Activated CD4-positive, alpha-beta T cell treated with anti-CD3 and anti-CD28 coated beads, Interleukin-2, Interleukin-4, amounts not matched to agents 100 ng/mL and 50 ng/mL, durations not matched to agents 16 hours and 8 hours (primary cell): Measurements from ENCODE around the gene PODN.

Experiments
- DNase-seq: peaks from one replicate; pipeline ENCODE4 v3.0.0-alpha.2; 2020; ENCODE audit warnings: low spot score

PODN gene, protein sequence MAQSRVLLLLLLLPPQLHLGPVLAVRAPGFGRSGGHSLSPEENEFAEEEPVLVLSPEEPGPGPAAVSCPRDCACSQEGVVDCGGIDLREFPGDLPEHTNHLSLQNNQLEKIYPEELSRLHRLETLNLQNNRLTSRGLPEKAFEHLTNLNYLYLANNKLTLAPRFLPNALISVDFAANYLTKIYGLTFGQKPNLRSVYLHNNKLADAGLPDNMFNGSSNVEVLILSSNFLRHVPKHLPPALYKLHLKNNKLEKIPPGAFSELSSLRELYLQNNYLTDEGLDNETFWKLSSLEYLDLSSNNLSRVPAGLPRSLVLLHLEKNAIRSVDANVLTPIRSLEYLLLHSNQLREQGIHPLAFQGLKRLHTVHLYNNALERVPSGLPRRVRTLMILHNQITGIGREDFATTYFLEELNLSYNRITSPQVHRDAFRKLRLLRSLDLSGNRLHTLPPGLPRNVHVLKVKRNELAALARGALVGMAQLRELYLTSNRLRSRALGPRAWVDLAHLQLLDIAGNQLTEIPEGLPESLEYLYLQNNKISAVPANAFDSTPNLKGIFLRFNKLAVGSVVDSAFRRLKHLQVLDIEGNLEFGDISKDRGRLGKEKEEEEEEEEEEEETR

DNA sequence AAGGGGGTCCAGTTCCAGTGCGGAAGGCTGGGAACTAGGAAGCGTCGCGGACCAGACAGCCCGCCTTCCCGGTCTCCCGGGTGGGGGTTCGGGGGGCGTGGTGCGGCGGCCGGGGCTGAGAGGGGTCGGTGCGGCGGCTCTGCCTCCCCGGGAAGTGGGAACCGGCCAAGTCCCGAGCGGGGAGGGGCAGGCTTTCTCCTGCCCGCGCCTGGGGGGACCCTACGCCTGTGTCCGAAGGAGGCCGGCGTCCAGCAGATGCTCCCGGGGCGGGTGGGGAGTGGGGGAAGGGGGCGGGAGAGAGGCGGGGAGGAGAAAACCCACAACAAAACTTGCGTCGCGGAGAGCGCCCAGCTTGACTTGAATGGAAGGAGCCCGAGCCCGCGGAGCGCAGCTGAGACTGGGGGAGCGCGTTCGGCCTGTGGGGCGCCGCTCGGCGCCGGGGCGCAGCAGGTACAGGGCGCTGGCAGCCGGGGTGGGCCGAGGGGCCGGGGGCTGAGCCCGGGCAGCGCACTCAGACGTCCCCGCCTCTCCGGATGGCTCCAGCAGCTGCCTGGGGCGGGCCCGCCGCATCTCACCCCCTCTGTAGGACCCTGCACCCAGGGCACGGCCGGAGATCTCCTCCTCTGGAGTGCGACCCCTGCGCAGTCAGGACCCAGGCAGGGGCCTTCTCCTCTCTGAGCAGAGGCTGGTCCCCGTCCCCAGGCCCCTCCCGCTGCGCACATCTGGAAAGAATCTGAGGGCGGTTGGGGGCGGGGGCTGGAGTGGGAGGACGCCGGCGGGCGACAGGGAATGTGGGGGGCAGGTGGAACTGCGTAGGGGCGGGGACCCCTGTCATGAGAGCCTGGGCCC is at the start of gene PODN:
Gene PODN (plus strand): TSS at position 355 of the 849 bp plus-strand sequence. CDS start 7,643 bp downstream, outside the sequence.
- no peak for DNase-seq

- DNase-seq, result peak; percentile 89
Measured at GRCh38 chr1:53014791-53015507, 47.1 kb upstream of the PODN start.

DNA sequence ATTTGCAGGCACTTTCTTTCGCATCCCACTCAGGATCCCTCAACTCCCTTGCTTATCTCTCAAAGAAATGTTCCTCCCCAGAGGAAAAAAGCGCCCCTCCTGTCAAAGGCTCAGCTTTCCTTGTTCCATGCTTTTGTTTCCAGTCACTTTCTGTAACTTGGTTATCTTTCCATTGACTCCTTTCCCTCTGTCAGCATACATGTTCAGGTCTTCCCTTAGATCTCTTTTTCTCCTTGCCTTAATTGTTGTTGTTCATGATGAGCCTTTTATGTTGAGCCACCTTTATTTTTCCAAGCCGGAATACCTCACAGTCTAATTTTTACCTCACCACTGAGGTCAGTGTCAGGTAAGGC is 46.5 kb upstream of the PODN start:
- DNase-seq, result no peak

DNA sequence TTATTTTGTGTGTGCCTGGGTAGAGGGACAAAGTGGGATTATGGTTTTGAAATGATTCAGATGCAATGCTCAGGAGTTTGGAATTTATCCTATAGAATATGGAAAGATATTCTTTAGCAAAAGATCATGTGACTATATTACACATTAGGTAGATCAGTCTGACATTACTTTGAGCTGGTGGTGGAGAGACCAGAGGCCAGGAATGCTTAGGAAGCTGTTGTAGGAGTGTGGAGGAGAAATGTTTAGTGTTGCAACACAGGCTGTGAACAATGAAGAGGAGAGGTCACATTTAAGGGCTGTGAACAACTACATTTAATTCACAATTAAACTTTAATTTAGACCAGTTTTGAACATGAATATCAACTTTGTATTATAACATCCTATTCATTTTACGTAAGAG is 45.3 kb upstream of the PODN start:
- no peak for DNase-seq

- no peak for DNase-seq
Measured at GRCh38 chr1:53020588-53020987, 41.4 kb upstream of the PODN start.

GRCh38 chr1:53022179-53022578 is 39.8 kb upstream of the PODN start:
- no peak for DNase-seq

DNA sequence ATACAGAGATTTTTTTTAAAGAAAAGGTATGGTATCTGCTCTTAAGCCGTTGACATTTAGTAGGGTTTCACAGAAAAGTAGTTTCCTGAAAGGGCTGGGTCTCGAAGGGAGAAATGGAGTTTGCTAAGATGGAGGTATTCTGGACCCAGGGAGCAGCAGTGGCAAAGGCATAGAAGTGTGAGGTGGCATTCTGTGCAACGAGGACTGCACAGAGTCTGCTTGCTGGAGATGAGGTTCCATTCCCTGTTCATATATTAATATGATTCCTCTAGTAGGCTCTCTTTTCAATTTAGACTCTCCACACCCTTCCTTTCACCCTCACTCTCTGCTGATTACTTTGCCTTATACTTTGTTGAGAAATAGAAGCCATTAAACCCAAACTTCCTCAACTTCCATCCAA is 38.5 kb upstream of the PODN start:
- DNase-seq, result no peak

DNA sequence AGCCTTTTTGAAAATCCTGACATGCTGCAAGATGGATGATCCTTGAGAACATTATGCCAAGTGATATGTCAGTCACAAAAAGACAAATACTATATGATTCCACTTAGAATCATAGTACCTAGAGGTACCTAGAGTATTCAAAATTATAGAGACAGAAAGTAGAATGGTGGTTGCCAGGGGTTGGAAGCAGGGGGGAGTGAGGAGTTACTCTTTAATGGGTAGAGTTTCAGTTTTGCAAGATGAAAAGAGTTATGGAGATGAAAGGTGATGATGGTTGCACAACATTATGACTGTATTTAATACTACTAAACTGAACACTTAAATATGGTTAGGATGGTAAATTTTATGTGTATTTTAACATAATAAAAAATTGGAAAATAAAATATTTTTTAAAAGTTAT is 37.9 kb upstream of the PODN start:
- DNase-seq, result no peak

DNA sequence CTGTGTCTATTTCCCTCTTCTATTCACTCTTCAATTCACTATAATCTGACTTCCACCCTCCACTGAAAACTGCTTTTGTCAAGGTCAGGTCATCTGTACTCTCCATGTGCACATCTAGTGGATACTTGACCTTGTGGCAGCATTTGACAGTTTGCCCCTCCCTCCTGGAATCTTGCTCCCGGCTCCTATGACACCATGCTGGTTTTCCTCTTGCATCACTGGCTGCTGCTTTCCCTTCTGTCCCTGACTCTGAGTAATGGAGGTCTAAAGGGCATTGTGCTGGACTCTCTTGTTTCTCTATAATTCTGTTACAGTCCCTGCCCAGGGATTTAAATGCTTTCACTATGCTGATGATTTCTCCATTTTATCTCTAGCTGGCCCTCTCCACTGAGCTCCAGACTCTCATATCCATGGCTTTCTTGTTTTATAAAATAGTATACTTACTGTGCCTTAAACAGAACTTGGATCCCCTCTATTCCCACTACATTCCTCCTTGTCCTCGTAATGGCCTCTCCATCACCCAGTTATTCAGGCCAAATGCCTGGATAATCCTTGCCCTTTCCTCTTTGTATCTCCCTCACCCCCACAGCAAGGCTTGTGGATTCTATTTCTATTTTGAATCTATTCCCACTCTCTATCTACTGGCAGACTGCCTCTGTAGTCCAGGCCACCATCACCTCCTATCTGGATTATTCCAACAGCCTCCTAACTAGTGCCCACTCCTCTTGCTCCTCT is 36.8 kb upstream of the PODN start:
- no peak for DNase-seq

DNA sequence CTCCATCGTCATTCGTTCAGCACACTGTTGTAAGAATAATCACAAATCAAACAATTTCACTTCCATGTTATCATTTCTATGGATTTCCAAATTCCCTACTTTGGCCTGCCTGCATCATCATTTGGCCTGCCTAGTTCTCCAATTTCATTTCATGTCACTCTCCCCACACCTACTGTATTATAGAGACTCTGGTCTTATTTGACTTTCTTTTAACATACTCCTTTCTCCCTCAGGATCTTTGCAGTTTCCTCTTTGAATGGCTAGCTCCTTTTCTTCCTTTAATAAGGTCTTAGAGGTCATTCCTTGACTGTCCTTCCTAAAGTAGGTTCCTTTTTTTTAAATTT is 36.3 kb upstream of the PODN start:
- DNase-seq, result no peak

DNA sequence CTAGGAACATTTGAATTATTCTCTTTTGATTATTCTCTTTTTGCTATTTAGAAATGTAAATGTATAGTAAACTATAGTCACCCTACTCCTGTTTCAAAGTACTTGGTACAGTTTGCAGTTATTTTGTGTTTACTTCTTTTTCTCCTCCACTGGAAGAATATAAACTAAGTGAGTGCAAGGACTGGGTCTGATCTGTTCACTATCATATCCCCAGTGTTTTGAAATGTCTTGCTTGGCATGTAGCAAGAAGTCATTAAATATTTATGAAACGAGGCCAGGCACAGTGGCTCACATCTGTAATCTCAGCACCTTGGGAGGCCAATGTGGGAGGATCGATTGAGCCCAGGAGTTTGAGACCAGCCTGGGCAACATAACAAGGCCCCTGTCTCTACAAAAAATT is 35.8 kb upstream of the PODN start:
- DNase-seq, result no peak

GRCh38 chr1:53031732-53032131 is 30.3 kb upstream of the PODN start:
- no peak for DNase-seq

GRCh38 chr1:53037159-53037558 is 24.9 kb upstream of the PODN start:
- DNase-seq, result no peak

GRCh38 chr1:53038566-53038965 is 23.4 kb upstream of the PODN start:
- DNase-seq, result no peak

- no peak for DNase-seq
Measured at GRCh38 chr1:53043271-53043670, 18.7 kb upstream of the PODN start.

DNA sequence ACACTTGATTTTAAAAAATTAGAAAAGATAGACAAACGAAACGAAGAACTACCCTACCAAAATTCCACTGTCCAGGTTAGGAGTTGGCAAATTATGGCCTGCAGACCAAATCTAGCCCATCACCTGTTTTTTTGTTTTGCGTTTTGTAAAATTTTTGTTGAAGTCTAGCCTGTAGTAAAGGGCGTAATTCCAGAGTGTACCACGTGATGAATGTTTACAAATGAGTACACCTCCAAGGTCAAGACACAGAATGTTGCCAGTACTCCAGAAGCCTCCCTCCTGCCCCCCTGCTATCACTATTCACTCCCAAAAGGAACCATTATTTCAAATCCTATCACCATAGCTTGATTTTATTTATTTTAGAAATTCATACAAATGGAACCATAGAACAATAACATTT is 17.1 kb upstream of the PODN start:
- DNase-seq, result no peak

- DNase-seq, result no peak
Measured at GRCh38 chr1:53046930-53047329, 15.1 kb upstream of the PODN start.

GRCh38 chr1:53047737-53048736 is 14.0 kb upstream of the PODN start:
- peak; percentile 16 for DNase-seq

GRCh38 chr1:53048960-53049573 is 12.9 kb upstream of the PODN start:
- no peak for DNase-seq

- DNase-seq, result no peak
Measured at GRCh38 chr1:53049574-53049967, 12.4 kb upstream of the PODN start.
